K562 (cell line): Measurements from ENCODE around the gene C11orf65. TPM values are rescaled to one million over a fixed set of nuclear protein-coding genes. Genes with fewer than 3 reads are reported as not detected.

ENCODE experiments used
- CBFA2T3 ChIP-seq: fragments of 450-650 bp; IDR thresholded peaks from 2 replicates; pipeline ENCODE4 v1.6.1; 2017
- CREB5 ChIP-seq: fragments of 250-450 bp; sonication (Bioruptor Pico); IDR thresholded peaks from 2 replicates; pipeline ENCODE4 v1.5.0; 2020; ENCODE audit warnings: mild to moderate bottlenecking
- HINFP ChIP-seq: fragments of 450-650 bp; conservative IDR thresholded peaks from 2 replicates; pipeline ENCODE4 v1.6.1; 2016; ENCODE audit warnings: missing genetic modification characterization, low read depth, mild to moderate bottlenecking, control low read depth, missing compliant biosample characterization
- HNRNPH1 ChIP-seq: fragments of 200-400 bp; formaldehyde crosslinking; optimal IDR thresholded peaks from 2 replicates; pipeline ENCODE3; 2017; ENCODE audit warnings: low read depth, mild to moderate bottlenecking, low read length, moderate library complexity
- HNRNPL ChIP-seq: fragments of 200-400 bp; formaldehyde crosslinking; IDR thresholded peaks from 2 replicates; pipeline ENCODE4 v1.6.1; 2017; ENCODE audit warnings: low read depth, mild to moderate bottlenecking, low read length
- MBD2 ChIP-seq: sonication (generic); IDR thresholded peaks from 2 replicates; pipeline ENCODE4 v1.6.1; 2016; ENCODE audit warnings: low read depth, borderline replicate concordance
- NONO ChIP-seq, 2 experiments: fragments of 200-400 bp in 1 of 2; fragments of 450-650 bp in 1 of 2; formaldehyde crosslinking in 1 of 2; IDR thresholded peaks; 2 replicates each; pipeline ENCODE4 v1.6.1; 2017; ENCODE audit warnings: low read depth in 2 of 2, mild to moderate bottlenecking in 2 of 2, moderate library complexity in 2 of 2, low read length in 1 of 2
- NR4A1 ChIP-seq, 2 experiments: fragments of 250-450 bp in 1 of 2; fragments of 450-650 bp in 1 of 2; sonication (Bioruptor Pico) in 1 of 2; IDR thresholded peaks; 2 replicates each; pipeline versions ENCODE4 v1.4.0 to v1.6.1; 2016 to 2020; ENCODE audit warnings: mild to moderate bottlenecking in 2 of 2, missing compliant biosample characterization in 1 of 2, missing genetic modification characterization in 1 of 2, moderate library complexity in 1 of 2
- PHB2 ChIP-seq: fragments of 450-650 bp; IDR thresholded peaks from 2 replicates; pipeline ENCODE4 v1.6.1; 2017; ENCODE audit warnings: low read depth
- POU5F1 ChIP-seq: fragments of 150-350 bp; IDR thresholded peaks from 2 replicates; pipeline ENCODE4 v1.6.1; 2014; ENCODE audit warnings: borderline replicate concordance, low read length, low read depth, mild to moderate bottlenecking; ENCODE audit not compliant: partially characterized antibody
- SMARCB1 ChIP-seq: IDR thresholded peaks from 2 replicates; pipeline ENCODE4 v1.6.1; 2011; ENCODE audit warnings: improper control_type of control experiment, low read depth; ENCODE audit not compliant: insufficient read length
- SOX6 ChIP-seq: fragments of 450-650 bp; IDR thresholded peaks from 2 replicates; pipeline ENCODE4 v1.6.1; 2014; ENCODE audit warnings: mild to moderate bottlenecking
- STAG1 ChIP-seq: sonication (generic); formaldehyde crosslinking; IDR thresholded peaks from 2 replicates; pipeline ENCODE4 v1.5.0; 2020; ENCODE audit warnings: missing genetic modification reagents, borderline replicate concordance
- TAL1 ChIP-seq: fragments of 450-650 bp; IDR thresholded peaks from 2 replicates; pipeline ENCODE4 v1.6.1; 2016; ENCODE audit warnings: mild to moderate bottlenecking
- TGIF2 ChIP-seq: sonication (generic); formaldehyde crosslinking; IDR thresholded peaks from 2 replicates; pipeline ENCODE4 v1.8.1; 2022; ENCODE audit warnings: mild to moderate bottlenecking, missing genetic modification reagents, moderate library complexity
- ZBTB9 ChIP-seq: fragments of 450-650 bp; formaldehyde crosslinking; IDR thresholded peaks from 2 replicates; pipeline ENCODE4 v1.4.0; 2020; ENCODE audit warnings: mild to moderate bottlenecking, moderate library complexity
- ZEB2 ChIP-seq: fragments of 450-650 bp; IDR thresholded peaks from 2 replicates; pipeline ENCODE4 v1.6.1; 2016
- ZNF121 ChIP-seq: sonication (generic); formaldehyde crosslinking; conservative IDR thresholded peaks from 2 replicates; pipeline ENCODE4 v1.8.0; 2022; ENCODE audit warnings: missing genetic modification reagents
- ZNF212 ChIP-seq: fragments of 450-650 bp; formaldehyde crosslinking; IDR thresholded peaks from 2 replicates; pipeline ENCODE4 v1.4.0; 2020; ENCODE audit warnings: mild to moderate bottlenecking
- ZNF263 ChIP-seq: sonication (generic); formaldehyde crosslinking; IDR thresholded peaks from 2 replicates; pipeline ENCODE4 v1.8.0; 2022; ENCODE audit warnings: mild to moderate bottlenecking, missing genetic modification reagents, borderline replicate concordance
- ZNF589 ChIP-seq: fragments of 200-800 bp; sonication (Bioruptor generic); IDR thresholded peaks from 2 replicates; pipeline ENCODE4 v1.6.1; 2016; ENCODE audit warnings: low read depth, missing genetic modification characterization, missing compliant biosample characterization
- ZNF668 ChIP-seq: fragments of 250-450 bp; sonication (Bioruptor Pico); IDR thresholded peaks from 2 replicates; pipeline ENCODE4 v1.8.0; 2022; ENCODE audit warnings: mild to moderate bottlenecking, inconsistent platforms
- ZNF717 ChIP-seq: fragments of 250-450 bp; sonication (Bioruptor Pico); IDR thresholded peaks from 2 replicates; pipeline ENCODE4 v1.5.0; 2021
- ZNF77 ChIP-seq: fragments of 250-450 bp; sonication (Bioruptor Pico); IDR thresholded peaks from 2 replicates; pipeline ENCODE4 v1.5.0; 2020
- polyA plus RNA-seq, 8 experiments: library from polyadenylated mRNA; depleted of rRNA in 4 of 8; stranded (reverse) in 5 of 8; unstranded in 3 of 8; fragments of >200 nt; fragmentation: Nextera tagmentation in 2 of 8; fragmentation: Illumina TruSeq in 1 of 8; extraction: Ambion mirVana in 2 of 8; extraction: Trizol in 1 of 8; gene quantifications; 2 replicates each; pipeline versions ENCODE4 v1.2.1 to v1.2.3, GENCODE V29; 2011 to 2014; ENCODE audit warnings: inconsistent platforms in 1 of 8, missing spikeins in 1 of 8
- total RNA-seq, 7 experiments: library from RNA; depleted of rRNA in 6 of 7; stranded (reverse); fragments of >200 nt in 6 of 7; fragmentation: Illumina TruSeq in 2 of 7; extraction: Trizol in 2 of 7; gene quantifications; 2 replicates each; pipeline versions ENCODE4 v1.2.1 to v1.2.3, GENCODE V29; 2011 to 2021; ENCODE audit warnings: low replicate concordance in 1 of 7

C11orf65 gene
- total and polyA plus RNA-seq, 9 of the 15 experiments (the other 6 are each of a cell fraction or from before 2014, with no cell fraction given): 1.0 to 2.1 (median 1.2) TPM

- TF ChIP-seq ZNF212 (no peak), PHB2 (no peak), ZNF589 (no peak), NONO (IDR thresholded peaks at IDR 0.05; ENCODE audit: low read depth in 2 of 2, low read length in 1 of 2) (no peak), TAL1 (0 out of 2 replicates have a peak, but pooled peaks have one; percentile 4), STAG1 (CRISPR knock-in tag) (no peak), NR4A1 (CRISPR knock-in tag; IDR thresholded peaks at IDR 0.05) (no peak), NR4A1 (tag; IDR thresholded peaks at IDR 0.05) (no peak), HNRNPH1 (no peak), ZNF121 (no peak), ZNF717 (CRISPR knock-in tag) (no peak), MBD2 (peak; percentile 85), ZNF263 (CRISPR knock-in tag) (peak; percentile 51; the same call in 1 of the 2 replicates), CBFA2T3 (no peak), ZEB2 (no peak), ZNF77 (CRISPR knock-in tag) (no peak), HINFP (tag) (no peak), HNRNPL (no peak), SOX6 (peak; percentile 57), TGIF2 (CRISPR knock-in tag) (no peak), SMARCB1 (no peak), CREB5 (CRISPR knock-in tag) (no peak), ZNF668 (no peak), ZBTB9 (CRISPR knock-in tag) (peak; percentile 58; the same call in 1 of the 2 replicates), POU5F1 (no peak)
Observed at GRCh38 chr11:108467091-108467823, at the start of gene C11orf65 (continued).
